GM12878 (cell line): ENCODE measurements around the gene UBE2D4. TPM values are rescaled to one million over a fixed set of nuclear protein-coding genes. Genes with fewer than 3 reads are reported as not detected.
"Not testable (repeated sequence)": the region's sequence is repeated elsewhere in the genome, so short reads cannot be mapped to it uniquely, and the experiment has no call there.

Source experiments
- ATAC-seq: fragments of 200-7000 bp; cut with Tn5 transposase; 3 replicates; pipeline ENCODE4 v1.9.1; 2020; ENCODE audit warnings: mild to moderate bottlenecking, moderate library complexity
- BruUV-seq: library from RNA; stranded (reverse); fragments of 400-500 nt; replicated peaks from 2 replicates; lab custom pipeline; 2021; lab: Mats Ljungman, UMichigan
- CTCF ChIA-PET: fragments of 300-600 bp; sonication (Branson Sonifier 250); formaldehyde crosslinking; extraction: SDS; loops from one replicate; lab custom pipeline; 2021; ENCODE audit warnings: inconsistent platforms; lab: Yijun Ruan, JAX
- POLR2A ChIA-PET: fragments of 350-600 bp; formaldehyde crosslinking; extraction: SDS; loops from one replicate; lab custom pipeline; 2021; ENCODE audit warnings: inconsistent platforms; lab: Charles Lee
- RAD21 ChIA-PET: fragments of 300-600 bp; sonication (Branson Sonifier 250); formaldehyde crosslinking; loops from one replicate; lab custom pipeline; 2023; ENCODE audit warnings: antibody characterized with exemption; ENCODE audit not compliant: unreplicated experiment; lab: Charles Lee
- SMC1A ChIA-PET: fragments of 300-600 bp; sonication (Branson Sonifier 250); formaldehyde crosslinking; loops from one replicate; lab custom pipeline; 2023; ENCODE audit not compliant: unreplicated experiment, uncharacterized antibody; lab: Charles Lee
- DNase-seq: peaks from one replicate; pipeline ENCODE4 v3.0.0-alpha.2; 2011; ENCODE audit warnings: low read depth, low spot score
- FAIRE-seq: peaks from 3 replicates; lab custom pipeline; 2011; peaks lifted over from hg19 to GRCh38; lab: Jason Lieb, UNC
- H2AFZ ChIP-seq: 2 replicates; pipeline ENCODE4 v1.6.0; 2011; ENCODE audit warnings: low read depth, low read length, control low read depth; ENCODE audit not compliant: control insufficient read depth
- H3K27ac ChIP-seq: 2 replicates; pipeline ENCODE4 v1.5.1; 2011; ENCODE audit warnings: control low read depth; ENCODE audit not compliant: control insufficient read depth, insufficient read depth
- H3K27me3 ChIP-seq, 2 experiments: replicated peaks in 1 of 2; 2 replicates each; pipeline versions ENCODE4 v1.6.0 to v1.6.1; 2011; ENCODE audit warnings: low read length in 1 of 2; ENCODE audit not compliant: control insufficient read depth in 2 of 2, insufficient read depth in 2 of 2
- H3K36me3 ChIP-seq, 2 experiments: 2 replicates each; pipeline ENCODE4 v1.5.1; 2011; ENCODE audit warnings: low read length in 1 of 2; ENCODE audit not compliant: control insufficient read depth in 2 of 2, insufficient read depth in 2 of 2
- H3K4me1 ChIP-seq: 2 replicates; pipeline ENCODE4 v1.6.1; 2011; ENCODE audit warnings: mild to moderate bottlenecking, low read length, moderate library complexity, mixed read lengths; ENCODE audit not compliant: control insufficient read depth, insufficient read depth
- H3K4me2 ChIP-seq: 2 replicates; pipeline ENCODE4 v1.6.0; 2011; ENCODE audit warnings: control low read depth; ENCODE audit not compliant: control insufficient read depth, insufficient read depth
- H3K4me3 ChIP-seq: fragments of 200-600 bp; sonication (generic); 2 replicates; pipeline ENCODE4 v1.5.1; 2016
- H3K79me2 ChIP-seq: 2 replicates; pipeline ENCODE4 v1.6.0; 2011; ENCODE audit warnings: low read length; ENCODE audit not compliant: control insufficient read depth, insufficient read depth
- H3K9ac ChIP-seq: 2 replicates; pipeline ENCODE4 v1.8.0; 2011; ENCODE audit warnings: low read length, control low read depth, mixed read lengths; ENCODE audit not compliant: control insufficient read depth, insufficient read depth
- H3K9me3 ChIP-seq: replicated peaks from 3 replicates; pipeline ENCODE4 v1.5.1; 2011; ENCODE audit warnings: mild to moderate bottlenecking, low read length; ENCODE audit not compliant: control insufficient read depth, insufficient read depth
- H4K20me1 ChIP-seq: 2 replicates; pipeline ENCODE4 v1.6.0; 2011; ENCODE audit not compliant: control insufficient read depth, insufficient read depth
- WGBS: methylation state at CpG from one replicate; pipeline ENCODE4 v1.1.6; 2016; ENCODE audit warnings: low lambda C conversion rate; ENCODE audit not compliant: insufficient replicate concordance, insufficient coverage; ENCODE audit errors: missing lambda C conversion rate; 5-methylcytosine and 5-hydroxymethylcytosine counted together
- in situ Hi-C: fragments of 300-500 bp; cut with MboI; formaldehyde crosslinking; loops from 9 replicates; pipeline ENCODE4 v1.14.3; 2018; ENCODE audit warnings: mixed read lengths
- intact Hi-C: fragments of 100-400 bp; cut with micrococcal nuclease; formaldehyde crosslinking; loops from one replicate; pipeline ENCODE4 v1.14.2; 2022; ENCODE audit not compliant: unreplicated experiment
- polyA plus RNA-seq, 11 experiments: library from polyadenylated mRNA; depleted of rRNA in 4 of 11; unstranded in 6 of 11; stranded (reverse) in 5 of 11; fragments of >200 nt; fragmentation: Nextera tagmentation in 4 of 11; fragmentation: Illumina TruSeq in 1 of 11; extraction: Ambion mirVana in 4 of 11; extraction: Trizol in 1 of 11; gene quantifications; 1 replicate in 1 of 11; 2 replicates in 10 of 11; pipeline versions ENCODE4 v1.2.1 to v1.2.3, GENCODE V29; 2011 to 2016; ENCODE audit warnings: inconsistent platforms in 2 of 11, missing spikeins in 2 of 11, low read depth in 1 of 11
- total RNA-seq, 4 experiments: library from RNA; depleted of rRNA in 3 of 4; stranded (reverse); fragments of >200 nt in 3 of 4; fragmentation: Illumina TruSeq in 1 of 4; extraction: Trizol in 1 of 4; gene quantifications; 2 replicates each; pipeline versions ENCODE4 v1.2.1 to v1.2.3, GENCODE V29; 2013 to 2021

Gene UBE2D4
- total and polyA plus RNA-seq, 10 of the 15 experiments (the other 5 are each of a cell fraction or from before 2014, with no cell fraction given), result 3.5 to 16.6 (median 10.3) TPM

DNA sequence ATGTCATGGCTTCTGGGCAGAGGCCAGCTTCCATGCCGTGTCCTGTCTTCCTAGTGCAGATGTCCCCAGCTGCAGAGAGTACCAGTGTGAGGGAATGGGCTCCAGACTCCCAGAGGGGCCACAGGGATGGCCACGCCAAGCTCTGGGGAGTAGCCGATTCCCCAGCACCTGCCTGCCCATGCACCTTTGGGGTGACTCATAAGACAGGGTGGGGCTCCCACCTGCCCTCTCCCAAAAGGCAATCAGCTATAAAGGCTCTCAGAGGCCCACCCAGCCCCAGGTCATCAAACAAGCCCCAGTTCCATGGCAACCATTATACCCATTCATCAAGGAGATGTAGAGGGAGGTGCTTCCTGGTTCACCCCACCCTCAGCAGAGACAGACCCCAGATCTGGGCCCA lies 71.3 kb downstream of the UBE2D4 start, which contains the start of gene SPDYE1:
TSS of gene SPDYE1 (plus strand) at position 366 of the 400 bp plus-strand sequence. CDS start 2,053 bp downstream, outside the sequence.
- H3K4me3 ChIP-seq, result not testable (repeated sequence)

More for the DNA sequence above, 71.3 kb downstream of the UBE2D4 start, which contains the start of gene SPDYE1:
- SMC1A ChIA-PET, BruUV-seq, H3K4me1 ChIP-seq, H3K36me3 ChIP-seq, H2AFZ ChIP-seq, H4K20me1 ChIP-seq, RAD21 ChIA-PET, intact Hi-C loops, H3K79me2 ChIP-seq, CTCF ChIA-PET, H3K9me3 ChIP-seq, H3K27me3 ChIP-seq, H3K9ac ChIP-seq, DNase-seq, H3K4me2 ChIP-seq, FAIRE-seq, H3K27ac ChIP-seq, POLR2A ChIA-PET, ATAC-seq, in situ Hi-C loops: not testable (repeated sequence)
- 94% methylated on average over 3 of the region's 3 CpGs for WGBS

Other genes with a start within 250 kb of the UBE2D4 start
Only the 7 nearest of the 11 such genes appear.
- 61.7 and 63.3 TPM in 2 replicates for gene BLVRA, start 167.8 kb upstream of the UBE2D4 start, total RNA-seq (2014; rRNA removed)
- 66.5 and 67.9 TPM in 2 replicates for gene BLVRA, start 167.8 kb upstream of the UBE2D4 start, total RNA-seq (2014; rRNA removed; fragmentation: Illumina TruSeq; extraction: Trizol)
- 66.9 and 73.7 TPM in 2 replicates for gene BLVRA, start 167.8 kb upstream of the UBE2D4 start, total RNA-seq (2021)
- gene BLVRA, start 167.8 kb upstream of the UBE2D4 start, polyA plus RNA-seq (2011; rRNA removed), result 118 and 120 TPM in 2 replicates
- gene BLVRA, start 167.8 kb upstream of the UBE2D4 start, polyA plus RNA-seq (2014; fragmentation: Illumina TruSeq; extraction: Trizol), result 87.1 and 92.1 TPM in 2 replicates
- 100 to 1,000 TPM; 187 to 198 TPM for gene BLVRA, start 167.8 kb upstream of the UBE2D4 start, polyA plus RNA-seq (2014; fragmentation: Nextera tagmentation; extraction: Ambion mirVana)
- gene BLVRA, start 167.8 kb upstream of the UBE2D4 start, polyA plus RNA-seq (2014; rRNA removed), result 81.2 and 91.4 TPM in 2 replicates
- gene BLVRA, start 167.8 kb upstream of the UBE2D4 start, polyA plus RNA-seq (2016; fragmentation: Nextera tagmentation; extraction: Ambion mirVana), result 100 to 1,000 TPM; 113 TPM
- gene MRPS24, start 56.9 kb upstream of the UBE2D4 start, total RNA-seq (2014; rRNA removed), result 94.8 and 111 TPM in 2 replicates
- gene MRPS24, start 56.9 kb upstream of the UBE2D4 start, total RNA-seq (2014; rRNA removed; fragmentation: Illumina TruSeq; extraction: Trizol), result 62.0 and 72.1 TPM in 2 replicates
- gene MRPS24, start 56.9 kb upstream of the UBE2D4 start, total RNA-seq (2021), result 123 and 127 TPM in 2 replicates
- 97.2 and 123 TPM in 2 replicates for gene MRPS24, start 56.9 kb upstream of the UBE2D4 start, polyA plus RNA-seq (2011; rRNA removed)
- 74.4 and 90.1 TPM in 2 replicates for gene MRPS24, start 56.9 kb upstream of the UBE2D4 start, polyA plus RNA-seq (2014; fragmentation: Illumina TruSeq; extraction: Trizol)
- 10 to 100 TPM; 27.6 to 97.4 TPM for gene MRPS24, start 56.9 kb upstream of the UBE2D4 start, polyA plus RNA-seq (2014; fragmentation: Nextera tagmentation; extraction: Ambion mirVana)
- 100 and 125 TPM in 2 replicates for gene MRPS24, start 56.9 kb upstream of the UBE2D4 start, polyA plus RNA-seq (2014; rRNA removed)
- gene MRPS24, start 56.9 kb upstream of the UBE2D4 start, polyA plus RNA-seq (2016; fragmentation: Nextera tagmentation; extraction: Ambion mirVana), result 100 to 1,000 TPM; 161 to 164 TPM
- gene URGCP, start 19.8 kb upstream of the UBE2D4 start, total RNA-seq (2014; rRNA removed), result 19.7 and 19.9 TPM in 2 replicates
- gene URGCP, start 19.8 kb upstream of the UBE2D4 start, total RNA-seq (2014; rRNA removed; fragmentation: Illumina TruSeq; extraction: Trizol), result 13.9 and 15.8 TPM in 2 replicates
- gene URGCP, start 19.8 kb upstream of the UBE2D4 start, total RNA-seq (2021), result 23.2 and 24.2 TPM in 2 replicates
- 12.3 and 18.4 TPM in 2 replicates for gene URGCP, start 19.8 kb upstream of the UBE2D4 start, polyA plus RNA-seq (2011; rRNA removed)
- 22.9 and 29.7 TPM in 2 replicates for gene URGCP, start 19.8 kb upstream of the UBE2D4 start, polyA plus RNA-seq (2014; fragmentation: Illumina TruSeq; extraction: Trizol)
- gene URGCP, start 19.8 kb upstream of the UBE2D4 start, polyA plus RNA-seq (2014; fragmentation: Nextera tagmentation; extraction: Ambion mirVana), result 1 to 10 TPM; 2.0 to 3.9 TPM
- gene URGCP, start 19.8 kb upstream of the UBE2D4 start, polyA plus RNA-seq (2014; rRNA removed), result 16.6 and 18.8 TPM in 2 replicates
- gene URGCP, start 19.8 kb upstream of the UBE2D4 start, polyA plus RNA-seq (2016; fragmentation: Nextera tagmentation; extraction: Ambion mirVana), result 10 to 100 TPM; 15.4 to 23.9 TPM
- gene SPDYE1, start 71.5 kb downstream of the UBE2D4 start, total RNA-seq (2014; rRNA removed), result 0.11 TPM in 1 of 2 replicates, not detected in the other
- gene SPDYE1, start 71.5 kb downstream of the UBE2D4 start, total RNA-seq (2014; rRNA removed; fragmentation: Illumina TruSeq; extraction: Trizol), result 0.04 TPM in 1 of 2 replicates, not detected in the other
- not detected in 2 replicates for gene SPDYE1, start 71.5 kb downstream of the UBE2D4 start, total RNA-seq (2021)
- gene SPDYE1, start 71.5 kb downstream of the UBE2D4 start, polyA plus RNA-seq (2011; rRNA removed), result 0.05 TPM in 1 of 2 replicates, not detected in the other
- gene SPDYE1, start 71.5 kb downstream of the UBE2D4 start, polyA plus RNA-seq (2014; fragmentation: Illumina TruSeq; extraction: Trizol), result not detected in 2 replicates
- gene SPDYE1, start 71.5 kb downstream of the UBE2D4 start, polyA plus RNA-seq (2014; fragmentation: Nextera tagmentation; extraction: Ambion mirVana), result under 1 TPM; 0.05 to 0.07 TPM
- not detected in 2 replicates for gene SPDYE1, start 71.5 kb downstream of the UBE2D4 start, polyA plus RNA-seq (2014; rRNA removed)
- 1 to 10 TPM; 1.1 to 1.3 TPM for gene SPDYE1, start 71.5 kb downstream of the UBE2D4 start, polyA plus RNA-seq (2016; fragmentation: Nextera tagmentation; extraction: Ambion mirVana)
- 113 and 117 TPM in 2 replicates for gene DBNL, start 118.3 kb downstream of the UBE2D4 start, total RNA-seq (2014; rRNA removed)
- gene DBNL, start 118.3 kb downstream of the UBE2D4 start, total RNA-seq (2014; rRNA removed; fragmentation: Illumina TruSeq; extraction: Trizol), result 62.0 and 65.6 TPM in 2 replicates
- gene DBNL, start 118.3 kb downstream of the UBE2D4 start, total RNA-seq (2021), result 108 and 110 TPM in 2 replicates
- gene DBNL, start 118.3 kb downstream of the UBE2D4 start, polyA plus RNA-seq (2011; rRNA removed), result 32.2 and 58.3 TPM in 2 replicates
- gene DBNL, start 118.3 kb downstream of the UBE2D4 start, polyA plus RNA-seq (2014; fragmentation: Illumina TruSeq; extraction: Trizol), result 30.2 and 78.1 TPM in 2 replicates
- 10 to 100 TPM in 1 of 2 experiments, 1 to 10 TPM in 1; 4.1 to 18.5 TPM for gene DBNL, start 118.3 kb downstream of the UBE2D4 start, polyA plus RNA-seq (2014; fragmentation: Nextera tagmentation; extraction: Ambion mirVana)
- 90.4 and 108 TPM in 2 replicates for gene DBNL, start 118.3 kb downstream of the UBE2D4 start, polyA plus RNA-seq (2014; rRNA removed)
- 100 to 1,000 TPM; 161 to 179 TPM for gene DBNL, start 118.3 kb downstream of the UBE2D4 start, polyA plus RNA-seq (2016; fragmentation: Nextera tagmentation; extraction: Ambion mirVana)
- not detected in 2 replicates for gene PGAM2, start 139.1 kb downstream of the UBE2D4 start, total RNA-seq (2014; rRNA removed)
- not detected in 2 replicates for gene PGAM2, start 139.1 kb downstream of the UBE2D4 start, total RNA-seq (2014; rRNA removed; fragmentation: Illumina TruSeq; extraction: Trizol)
- 0.24 TPM in 1 of 2 replicates, not detected in the other for gene PGAM2, start 139.1 kb downstream of the UBE2D4 start, total RNA-seq (2021)
- not detected in 2 replicates for gene PGAM2, start 139.1 kb downstream of the UBE2D4 start, polyA plus RNA-seq (2011; rRNA removed)
- gene PGAM2, start 139.1 kb downstream of the UBE2D4 start, polyA plus RNA-seq (2014; fragmentation: Illumina TruSeq; extraction: Trizol), result not detected in 2 replicates
- not detected for gene PGAM2, start 139.1 kb downstream of the UBE2D4 start, polyA plus RNA-seq (2014; fragmentation: Nextera tagmentation; extraction: Ambion mirVana)
- 0.13 TPM in 1 of 2 replicates, not detected in the other for gene PGAM2, start 139.1 kb downstream of the UBE2D4 start, polyA plus RNA-seq (2014; rRNA removed)
- gene PGAM2, start 139.1 kb downstream of the UBE2D4 start, polyA plus RNA-seq (2016; fragmentation: Nextera tagmentation; extraction: Ambion mirVana), result not detected
- gene POLM, start 156.1 kb downstream of the UBE2D4 start, total RNA-seq (2014; rRNA removed), result 23.3 and 24.8 TPM in 2 replicates
- 13.5 and 14.1 TPM in 2 replicates for gene POLM, start 156.1 kb downstream of the UBE2D4 start, total RNA-seq (2014; rRNA removed; fragmentation: Illumina TruSeq; extraction: Trizol)
- gene POLM, start 156.1 kb downstream of the UBE2D4 start, total RNA-seq (2021), result 33.8 and 37.8 TPM in 2 replicates
- 11.0 and 15.9 TPM in 2 replicates for gene POLM, start 156.1 kb downstream of the UBE2D4 start, polyA plus RNA-seq (2011; rRNA removed)
- 8.0 and 16.1 TPM in 2 replicates for gene POLM, start 156.1 kb downstream of the UBE2D4 start, polyA plus RNA-seq (2014; fragmentation: Illumina TruSeq; extraction: Trizol)
- 1 to 10 TPM; 3.1 to 4.6 TPM for gene POLM, start 156.1 kb downstream of the UBE2D4 start, polyA plus RNA-seq (2014; fragmentation: Nextera tagmentation; extraction: Ambion mirVana)
- 39.4 and 41.5 TPM in 2 replicates for gene POLM, start 156.1 kb downstream of the UBE2D4 start, polyA plus RNA-seq (2014; rRNA removed)
- 10 to 100 TPM; 22.0 to 23.2 TPM for gene POLM, start 156.1 kb downstream of the UBE2D4 start, polyA plus RNA-seq (2016; fragmentation: Nextera tagmentation; extraction: Ambion mirVana)